Activated naive CD8-positive, alpha-beta T cell treated with anti-CD3 and anti-CD28 coated beads for 36 hours (primary cell): ENCODE data around the gene COL1A1. TPM values are rescaled to one million over a fixed set of nuclear protein-coding genes. Genes with fewer than 3 reads are reported as not detected.

Experiments
- total RNA-seq, 2 experiments: library from RNA; stranded (reverse); gene quantifications; one replicate each; pipeline ENCODE4 v1.2.3, GENCODE V29; 2021

Gene COL1A1
- total RNA-seq, 2 experiments from 2014 or later, result 0.72 to 0.78 TPM

Other genes with a start within 250 kb of the COL1A1 start
- under 1 TPM; 0.62 to 0.70 TPM for gene DLX4, start 232.4 kb downstream of the COL1A1 start, total RNA-seq
- gene DLX3, start 206.4 kb downstream of the COL1A1 start, total RNA-seq, result under 1 TPM; 0.16 to 0.19 TPM
- 1 to 10 TPM; 3.7 to 5.1 TPM for gene ITGA3, start 145.5 kb downstream of the COL1A1 start, total RNA-seq
- gene PDK2, start 106.3 kb downstream of the COL1A1 start, total RNA-seq, result 10 to 100 TPM in 1 of 2 experiments, 1 to 10 TPM in 1; 9.4 to 12.9 TPM
- gene SAMD14, start 71.5 kb downstream of the COL1A1 start, total RNA-seq, result under 1 TPM; 0.47 to 0.66 TPM
- gene PPP1R9B, start 51.0 kb downstream of the COL1A1 start, total RNA-seq, result 10 to 100 TPM; 50.9 to 52.0 TPM
- under 1 TPM in 1 of 2 experiments, not detected in 1; 0.38 TPM for gene SGCA, start 35.6 kb downstream of the COL1A1 start, total RNA-seq
- gene TMEM92, start 72.8 kb upstream of the COL1A1 start, total RNA-seq, result not detected
- gene XYLT2, start 144.5 kb upstream of the COL1A1 start, total RNA-seq, result 10 to 100 TPM; 17.7 to 19.6 TPM
- 10 to 100 TPM; 72.1 to 75.1 TPM for gene MRPL27, start 171.6 kb upstream of the COL1A1 start, total RNA-seq
- gene EME1, start 171.6 kb upstream of the COL1A1 start, total RNA-seq, result 10 to 100 TPM; 34.0 to 34.4 TPM
- gene LRRC59, start 195.9 kb upstream of the COL1A1 start, total RNA-seq, result 100 to 1,000 TPM; 110 to 112 TPM
- 1 to 10 TPM; 9.2 to 9.7 TPM for gene ACSF2, start 224.6 kb upstream of the COL1A1 start, total RNA-seq